Esophagus (tissue), 2 donors: ENCODE data around the gene MYO3B. TPM values are rescaled to one million over a fixed set of nuclear protein-coding genes. Genes with fewer than 3 reads are reported as not detected.

Source experiments
- H3K27ac ChIP-seq, 2 donors: one replicate each; pipeline ENCODE4 v1.5.1; 2013; ENCODE audit warnings: low read depth in 2 of 2, mild to moderate bottlenecking in 2 of 2, inconsistent platforms in 1 of 2, low read length in 1 of 2, moderate library complexity in 1 of 2
- H3K27me3 ChIP-seq, 2 donors: one replicate each; pipeline ENCODE4 v1.6.1; 2013; ENCODE audit warnings: low read length in 2 of 2, control low read depth in 1 of 2, mild to moderate bottlenecking in 1 of 2; ENCODE audit not compliant: insufficient read depth in 2 of 2, control insufficient read depth in 1 of 2
- H3K36me3 ChIP-seq, 2 donors: one replicate each; pipeline ENCODE4 v1.6.1; 2013; ENCODE audit warnings: low read length in 1 of 2; ENCODE audit not compliant: control insufficient read depth in 2 of 2, insufficient read depth in 2 of 2
- H3K4me1 ChIP-seq, 2 donors: one replicate each; pipeline ENCODE4 v1.6.1; 2013; ENCODE audit warnings: low read length in 1 of 2; ENCODE audit not compliant: control insufficient read depth in 2 of 2, insufficient read depth in 2 of 2
- H3K4me3 ChIP-seq, 2 donors: one replicate each; pipeline ENCODE4 v1.5.1; 2013; ENCODE audit warnings: low read length in 2 of 2, mild to moderate bottlenecking in 2 of 2, low read depth in 1 of 2, moderate library complexity in 1 of 2
- H3K9me3 ChIP-seq, 2 donors: one replicate each; pipeline ENCODE4 v1.6.1; 2013; ENCODE audit warnings: mild to moderate bottlenecking in 2 of 2, low read depth in 1 of 2, low read length in 1 of 2, moderate library complexity in 1 of 2; ENCODE audit not compliant: control insufficient read depth in 2 of 2, insufficient read depth in 1 of 2
- WGBS, 2 donors: extraction: QIAGEN DNeasy Blood & Tissue Kit; methylation state at CpG; one replicate each; pipeline ENCODE4 v1.1.7; 2013; 5-methylcytosine and 5-hydroxymethylcytosine counted together
- polyA plus RNA-seq, 2 donors: library from polyadenylated mRNA; stranded (reverse); fragments of 200-250 nt; gene quantifications; one replicate each; pipeline ENCODE4 v1.2.3, GENCODE V29; 2013
- donor health status: healthy with polysubstance abuse.
- donor health status: Bipolar disorder and iron deficiency.

The MYO3B gene
- polyA plus RNA-seq, 2 donors = 0.08 to 0.11 TPM

- no peak overlapping the region for H3K27ac ChIP-seq
- no peaks in the 10 kb centered on the region for H3K9me3 ChIP-seq
- no peak overlapping the region for H3K4me3 ChIP-seq
- H3K4me1 ChIP-seq = no peaks in the 10 kb centered on the region
- no peaks in the 10 kb centered on the region for H3K27me3 ChIP-seq
- no peaks in the 10 kb centered on the region for H3K36me3 ChIP-seq
- WGBS, 2 donors = 66 to 76% methylated on average over 4 of the region's 4 CpGs
These were observed 59.7 kb downstream of the MYO3B start for GRCh38 chr2:170237572-170238120.

DNA sequence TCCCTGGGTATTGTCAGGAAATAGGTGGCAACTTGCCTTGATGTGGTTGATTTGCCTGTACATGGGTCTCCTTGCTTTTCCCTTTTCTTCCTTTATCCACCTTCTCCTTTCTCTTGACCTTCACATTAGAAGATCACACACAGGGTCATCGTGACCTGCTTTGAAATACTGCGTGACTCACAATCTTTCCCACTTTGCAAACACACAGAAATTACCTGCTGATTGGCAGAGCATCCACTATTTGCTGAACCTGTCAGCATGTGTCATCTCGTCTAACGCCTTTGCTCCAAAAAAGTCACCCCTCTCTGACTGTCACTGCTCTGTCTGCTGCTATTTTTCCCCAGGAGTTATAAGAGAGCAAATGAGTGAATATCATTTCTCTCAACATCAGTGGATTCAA is 60.8 kb downstream of the MYO3B start:
- WGBS, 2 donors = 68 to 71% methylated on average over 4 of the region's 4 CpGs
- H3K27me3 ChIP-seq = no peaks in the 10 kb centered on the region
- H3K27ac ChIP-seq = no peak overlapping the region
- H3K36me3 ChIP-seq = no peaks in the 10 kb centered on the region
- H3K4me1 ChIP-seq = no peaks in the 10 kb centered on the region
- no peaks in the 10 kb centered on the region for H3K9me3 ChIP-seq
- no peak overlapping the region for H3K4me3 ChIP-seq

GRCh38 chr2:170240629-170241028 is 62.7 kb downstream of the MYO3B start:
- H3K27me3 ChIP-seq = no peaks in the 10 kb centered on the region
- H3K27ac ChIP-seq = no peak overlapping the region
- no peaks in the 10 kb centered on the region for H3K4me1 ChIP-seq
- WGBS, 2 donors = 79 to 80% methylated on average over 2 of the region's 2 CpGs
- no peak overlapping the region for H3K4me3 ChIP-seq
- H3K36me3 ChIP-seq = no peaks in the 10 kb centered on the region
- no peaks in the 10 kb centered on the region for H3K9me3 ChIP-seq

DNA sequence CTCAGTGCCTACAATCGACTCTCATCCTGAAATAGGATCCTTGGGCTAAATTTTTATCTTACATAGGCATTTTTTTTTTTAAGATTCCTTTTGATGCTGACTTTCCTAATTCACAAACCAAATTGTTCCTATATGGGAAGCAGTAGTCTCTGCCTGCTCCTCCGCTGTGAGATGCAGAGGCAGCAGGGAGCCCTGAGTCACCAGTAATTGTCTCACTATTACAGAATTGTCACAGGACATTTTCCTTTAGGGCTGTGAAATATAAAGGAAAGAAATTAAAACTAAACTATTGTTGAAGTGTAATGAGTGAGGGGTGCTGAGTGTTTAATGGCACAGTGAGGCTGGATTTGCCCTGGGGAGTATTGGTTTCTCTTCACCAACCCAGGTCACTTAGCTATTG is 63.8 kb downstream of the MYO3B start:
- no peaks in the 10 kb centered on the region for H3K27me3 ChIP-seq
- no peaks in the 10 kb centered on the region for H3K9me3 ChIP-seq
- 80% methylated on average over 2 of the region's 2 CpGs for WGBS, 2 donors
- no peaks in the 10 kb centered on the region for H3K36me3 ChIP-seq
- no peaks in the 10 kb centered on the region for H3K4me1 ChIP-seq
- no peak overlapping the region for H3K4me3 ChIP-seq
- no peak overlapping the region for H3K27ac ChIP-seq

DNA sequence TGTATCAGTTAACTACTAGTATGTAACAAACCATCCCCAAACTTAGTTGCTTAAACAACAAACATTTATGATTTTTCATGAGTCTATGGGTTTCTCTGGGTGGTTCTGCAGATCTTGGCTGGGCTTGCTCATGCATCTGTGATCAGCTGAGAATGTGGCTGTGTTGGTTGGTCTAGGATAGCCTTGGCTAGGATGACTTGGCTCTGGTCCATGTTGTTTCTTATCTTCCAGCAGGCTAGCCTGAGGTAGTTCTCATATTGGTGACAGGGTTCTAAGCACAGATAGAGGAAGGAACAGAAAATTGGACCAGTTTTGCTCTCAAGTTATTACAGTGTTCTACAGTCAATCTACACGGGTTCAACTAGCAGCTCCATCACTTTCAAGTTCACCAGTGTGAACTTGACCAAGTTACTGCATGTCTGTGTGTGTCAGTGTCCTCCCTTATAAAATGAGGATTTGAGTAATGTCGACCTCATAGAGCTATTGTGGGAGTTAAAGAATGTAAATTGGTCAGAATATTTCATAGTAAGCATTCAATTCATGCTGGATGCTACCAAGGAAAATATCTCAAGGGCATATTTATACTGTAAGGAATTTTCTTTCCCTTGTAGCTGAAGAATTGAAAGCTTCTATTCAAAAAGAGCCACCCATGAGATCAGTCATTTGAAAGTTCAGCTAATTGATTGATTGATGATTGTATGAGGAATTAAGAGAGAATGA is 65.3 kb downstream of the MYO3B start:
- WGBS, 2 donors = 49 to 56% methylated on average over 2 of the region's 2 CpGs
- H3K9me3 ChIP-seq = no peaks in the 10 kb centered on the region

GRCh38 chr2:170243898-170244297 is 66.0 kb downstream of the MYO3B start:
- no peaks in the 10 kb centered on the region for H3K9me3 ChIP-seq
- no peaks in the 10 kb centered on the region for H3K36me3 ChIP-seq
- 69 to 71% methylated on average over 4 of the region's 4 CpGs for WGBS, 2 donors
- H3K27me3 ChIP-seq = no peaks in the 10 kb centered on the region
- H3K27ac ChIP-seq = no peak overlapping the region
- no peaks in the 10 kb centered on the region for H3K4me1 ChIP-seq
- H3K4me3 ChIP-seq = no peak overlapping the region

More for the DNA sequence above, 65.3 kb downstream of the MYO3B start:
- Histone ChIP-seq H3K4me3 (no peak overlapping the region), H3K36me3 (no peaks in the 10 kb centered on the region), H3K4me1 (no peaks in the 10 kb centered on the region), H3K27me3 (no peaks in the 10 kb centered on the region), H3K27ac (no peak overlapping the region)

DNA sequence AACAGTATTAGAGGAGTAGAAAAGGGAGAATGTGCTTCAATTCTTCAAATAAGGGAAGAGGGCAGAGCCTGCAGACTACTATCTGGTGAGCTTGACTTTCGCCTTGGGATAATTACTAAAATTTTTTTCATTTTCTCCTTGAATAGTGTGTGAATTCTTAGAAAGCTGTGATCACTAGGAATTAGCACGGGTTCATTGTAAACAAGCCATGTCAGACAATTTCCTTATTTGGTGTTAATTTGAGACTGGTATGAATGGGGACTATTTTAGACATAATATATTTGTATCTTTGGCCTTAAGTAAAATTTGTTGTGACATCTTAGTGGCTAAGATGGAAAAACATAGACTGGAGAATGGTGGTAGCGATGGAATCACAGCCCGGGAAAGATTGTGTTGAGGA is 66.6 kb downstream of the MYO3B start:
- Histone ChIP-seq H3K9me3 (no peaks in the 10 kb centered on the region), H3K4me3 (no peak overlapping the region), H3K27me3 (no peaks in the 10 kb centered on the region), H3K27ac (no peak overlapping the region), H3K36me3 (no peaks in the 10 kb centered on the region), H3K4me1 (no peaks in the 10 kb centered on the region)
- WGBS, 2 donors = 77 to 82% methylated on average over 4 of the region's 4 CpGs

GRCh38 chr2:170245312-170245711 is 67.4 kb downstream of the MYO3B start:
- Histone ChIP-seq H3K9me3 (no peaks in the 10 kb centered on the region), H3K4me3 (no peak overlapping the region), H3K4me1 (no peaks in the 10 kb centered on the region), H3K27me3 (no peaks in the 10 kb centered on the region), H3K36me3 (no peaks in the 10 kb centered on the region), H3K27ac (no peak overlapping the region)
- 89 to 91% methylated on average over 3 of the region's 3 CpGs for WGBS, 2 donors

DNA sequence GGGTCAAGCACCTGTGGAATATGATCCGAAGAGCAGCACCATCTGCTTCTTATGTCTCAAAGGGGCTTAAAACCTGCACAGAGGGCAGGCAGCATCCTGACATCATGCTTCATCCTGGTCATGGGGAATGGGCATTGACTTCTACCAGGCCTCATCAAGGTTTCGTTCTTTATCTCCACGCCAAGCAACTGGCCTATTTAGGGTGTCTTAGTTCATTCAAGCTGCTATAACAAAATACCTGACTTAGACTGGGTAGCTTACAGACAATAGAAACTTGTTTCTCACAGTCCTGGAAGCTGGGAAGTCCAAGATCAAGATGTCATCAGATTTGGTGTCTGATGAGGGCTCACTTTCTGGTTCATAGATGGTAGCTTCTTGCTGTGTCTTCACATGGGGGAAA is 69.4 kb downstream of the MYO3B start:
- H3K27me3 ChIP-seq = no peaks in the 10 kb centered on the region
- no peaks in the 10 kb centered on the region for H3K9me3 ChIP-seq
- no peaks in the 10 kb centered on the region for H3K36me3 ChIP-seq
- H3K4me3 ChIP-seq = no peak overlapping the region
- 85 to 91% methylated on average over 3 of the region's 3 CpGs for WGBS, 2 donors
- no peak overlapping the region for H3K27ac ChIP-seq
- no peaks in the 10 kb centered on the region for H3K4me1 ChIP-seq

- H3K36me3 ChIP-seq = no peaks in the 10 kb centered on the region
- H3K27ac ChIP-seq = no peak overlapping the region
- H3K9me3 ChIP-seq = no peaks in the 10 kb centered on the region
- no peak overlapping the region for H3K4me3 ChIP-seq
- 74 to 92% methylated on average over 1 of the region's 1 CpG for WGBS, 2 donors
- H3K27me3 ChIP-seq = no peaks in the 10 kb centered on the region
- no peaks in the 10 kb centered on the region for H3K4me1 ChIP-seq
These were observed 70.0 kb downstream of the MYO3B start for GRCh38 chr2:170247882-170248393.
